ENCODE data around the gene CPED1.

DNA sequence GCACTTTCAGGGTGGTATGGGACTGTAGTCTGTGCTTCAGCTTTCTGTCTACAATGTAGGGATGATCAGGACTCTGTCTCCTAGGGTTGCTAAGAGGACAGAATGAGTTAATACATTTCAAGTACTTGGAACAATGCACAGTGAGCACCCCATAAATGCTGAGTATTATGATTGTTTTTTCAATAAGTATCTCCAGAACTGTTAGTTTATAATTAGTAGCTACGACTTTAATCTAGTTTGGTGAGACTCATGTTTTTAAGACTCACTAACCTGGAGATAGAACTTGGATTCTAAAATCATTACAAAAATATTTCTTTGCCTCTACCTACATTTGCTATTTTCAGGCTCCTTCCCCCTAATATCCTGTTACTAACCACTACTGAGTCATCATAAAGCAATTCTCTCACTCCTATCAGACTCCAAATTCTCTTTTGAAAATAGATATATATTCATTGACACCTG lies 95.3 kb downstream of the CPED1 start:
- TF ChIP-seq EZH2 (IDR thresholded peaks at IDR 0.05), result no peak
- no peak for TF ChIP-seq POLR2AphosphoS5 (IDR thresholded peaks at IDR 0.05; ENCODE audit: borderline replicate concordance, low read depth, low read length)
